Liver (tissue), 9 donors: ENCODE results near the gene IL26. TPM values are rescaled to one million over a fixed set of nuclear protein-coding genes. Genes with fewer than 3 reads are reported as not detected.

Source experiments
- DNase-seq: peaks from one replicate; pipeline ENCODE4 v3.0.0-alpha.2; 2017; ENCODE audit warnings: low spot score
- H3K27ac ChIP-seq, 2 donors: one replicate each; pipeline ENCODE4 v1.7.0; 2013; ENCODE audit warnings: inconsistent platforms in 2 of 2, low read length in 2 of 2, control low read depth in 1 of 2, low read depth in 1 of 2, mild to moderate bottlenecking in 1 of 2
- H3K27me3 ChIP-seq, 4 donors: one replicate each; pipeline versions ENCODE4 v1.6.1 to v1.7.0; 2013; ENCODE audit warnings: low read length in 3 of 4, inconsistent platforms in 1 of 4, mild to moderate bottlenecking in 1 of 4, moderate library complexity in 1 of 4; ENCODE audit not compliant: control insufficient read depth in 4 of 4, insufficient read depth in 4 of 4
- H3K36me3 ChIP-seq, 4 donors: one replicate each; pipeline versions ENCODE4 v1.6.1 to v1.7.0; 2013; ENCODE audit warnings: low read length in 3 of 4, mild to moderate bottlenecking in 3 of 4, low read depth in 1 of 4, moderate library complexity in 1 of 4; ENCODE audit not compliant: control insufficient read depth in 4 of 4, insufficient read depth in 3 of 4
- H3K4me1 ChIP-seq, 4 donors: one replicate each; pipeline versions ENCODE4 v1.6.1 to v1.7.0; 2013; ENCODE audit warnings: low read length in 3 of 4, mild to moderate bottlenecking in 3 of 4, moderate library complexity in 1 of 4; ENCODE audit not compliant: control insufficient read depth in 4 of 4, insufficient read depth in 4 of 4
- H3K4me3 ChIP-seq, 3 donors: one replicate each; pipeline versions ENCODE4 v1.6.1 to v1.7.0; 2013; ENCODE audit warnings: low read length in 3 of 3, control low read depth in 1 of 3, low read depth in 1 of 3, mild to moderate bottlenecking in 1 of 3
- H3K9ac ChIP-seq, 2 donors: one replicate each; pipeline ENCODE4 v1.7.0; 2013; ENCODE audit warnings: low read length in 2 of 2, mild to moderate bottlenecking in 2 of 2, moderate library complexity in 2 of 2, control low read depth in 1 of 2, low read depth in 1 of 2
- H3K9me3 ChIP-seq, 4 donors: one replicate each; pipeline versions ENCODE4 v1.6.1 to v1.7.0; 2013; ENCODE audit warnings: low read length in 3 of 4; ENCODE audit not compliant: control insufficient read depth in 4 of 4
- ATF3 ChIP-seq: IDR thresholded peaks from 2 replicates; pipeline ENCODE4 v1.6.1; 2016; ENCODE audit warnings: antibody characterized with exemption
- CTCF ChIP-seq: fragments of 150-350 bp; IDR thresholded peaks from 2 replicates; pipeline ENCODE4 v1.5.1; 2017; ENCODE audit warnings: improper control_type of control experiment, low read depth, low read length; ENCODE audit not compliant: missing input control
- EGR1 ChIP-seq, 2 donors: IDR thresholded peaks; 2 replicates each; pipeline ENCODE4 v1.6.1; 2016 to 2018; ENCODE audit warnings: antibody characterized with exemption in 2 of 2, low read depth in 2 of 2
- FOXA1 ChIP-seq: IDR thresholded peaks from 2 replicates; pipeline ENCODE4 v1.6.1; 2016; ENCODE audit warnings: antibody characterized with exemption
- FOXA2 ChIP-seq: IDR thresholded peaks from 2 replicates; pipeline ENCODE4 v1.6.1; 2016; ENCODE audit warnings: antibody characterized with exemption
- GABPA ChIP-seq, 2 donors: IDR thresholded peaks in 1 of 2; conservative IDR thresholded peaks in 1 of 2; 2 replicates each; pipeline ENCODE4 v1.6.1; 2016; ENCODE audit warnings: antibody characterized with exemption in 2 of 2, mild to moderate bottlenecking in 1 of 2, moderate library complexity in 1 of 2
- HNF4A ChIP-seq, 2 donors: conservative IDR thresholded peaks; 2 replicates each; pipeline ENCODE4 v1.6.1; 2016; ENCODE audit warnings: antibody characterized with exemption in 2 of 2, mild to moderate bottlenecking in 2 of 2
- HNF4G ChIP-seq: IDR thresholded peaks from 2 replicates; pipeline ENCODE4 v1.6.1; 2016; ENCODE audit warnings: antibody characterized with exemption
- JUND ChIP-seq, 2 donors: IDR thresholded peaks; 2 replicates each; pipeline ENCODE4 v1.6.1; 2016; ENCODE audit warnings: antibody characterized with exemption in 2 of 2
- MAX ChIP-seq: IDR thresholded peaks from 2 replicates; pipeline ENCODE4 v1.6.1; 2016; ENCODE audit warnings: antibody characterized with exemption
- NR2F2 ChIP-seq: IDR thresholded peaks from 2 replicates; pipeline ENCODE4 v1.6.1; 2016; ENCODE audit warnings: antibody characterized with exemption
- RAD21 ChIP-seq, 2 donors: IDR thresholded peaks; 2 replicates each; pipeline ENCODE4 v1.6.1; 2016; ENCODE audit warnings: antibody characterized with exemption in 2 of 2, mild to moderate bottlenecking in 2 of 2
- RXRA ChIP-seq, 2 donors: IDR thresholded peaks; 2 replicates each; pipeline ENCODE4 v1.6.1; 2017 to 2018; ENCODE audit warnings: antibody characterized with exemption in 2 of 2, mild to moderate bottlenecking in 1 of 2
- SP1 ChIP-seq: IDR thresholded peaks from 2 replicates; pipeline ENCODE4 v1.6.1; 2018; ENCODE audit warnings: antibody characterized with exemption, mild to moderate bottlenecking
- TAF1 ChIP-seq: conservative IDR thresholded peaks from 2 replicates; pipeline ENCODE4 v1.6.1; 2016; ENCODE audit warnings: antibody characterized with exemption, mild to moderate bottlenecking
- YY1 ChIP-seq: IDR thresholded peaks from 2 replicates; pipeline ENCODE4 v1.6.1; 2016; ENCODE audit warnings: antibody characterized with exemption, mild to moderate bottlenecking
- ZBTB33 ChIP-seq: IDR thresholded peaks from 2 replicates; pipeline ENCODE4 v1.6.1; 2016; ENCODE audit warnings: antibody characterized with exemption
- WGBS: extraction: QIAGEN DNeasy Blood & Tissue Kit; methylation state at CpG from one replicate; pipeline ENCODE4 v1.1.7; 2013; 5-methylcytosine and 5-hydroxymethylcytosine counted together
- polyA plus RNA-seq, 2 donors: library from polyadenylated mRNA; stranded (reverse) in 1 of 2; unstranded in 1 of 2; fragments of 200-250 nt in 1 of 2; fragments of >200 nt in 1 of 2; fragmentation: Nextera tagmentation in 1 of 2; extraction: Ambion mirVana in 1 of 2; gene quantifications; one replicate each; pipeline versions ENCODE4 v1.2.1 to v1.2.3, GENCODE V29; 2013 to 2015
- total RNA-seq, 2 donors: library from RNA; depleted of rRNA; stranded (reverse); fragments of >200 nt; gene quantifications; one replicate each; pipeline ENCODE4 v1.2.3, GENCODE V29; 2014
- donor health status: healthy.
- donor health status: healthy.
- donor health status: healthy.
- donor health status: healthy.
- donor health status: healthy.

The IL26 gene
- total and polyA plus RNA-seq, 4 donors, result not detected

- no peak overlapping the region for H3K4me3 ChIP-seq
- no peaks in the 10 kb centered on the region for H3K9me3 ChIP-seq
- no peak for DNase-seq
- H3K4me1 ChIP-seq, result no peaks in the 10 kb centered on the region
- no peak for TF ChIP-seq RXRA (IDR thresholded peaks at IDR 0.05)
- no peak overlapping the region for H3K27ac ChIP-seq
- H3K9ac ChIP-seq, result no peak overlapping the region
- H3K36me3 ChIP-seq, result no peaks in the 10 kb centered on the region
- peaks cover 0 to 7% (median 0%) of the 10 kb centered on the region in 4 donors for H3K27me3 ChIP-seq
Observed at GRCh38 chr12:68207276-68207675, 18.3 kb downstream of the IL26 start.

GRCh38 chr12:68206446-68206845 is 19.2 kb downstream of the IL26 start:
- peaks cover 0 to 7% (median 0%) of the 10 kb centered on the region in 4 donors for H3K27me3 ChIP-seq
- no peak overlapping the region for H3K4me3 ChIP-seq
- 19% methylated on average over 1 of the region's 1 CpG for WGBS
- H3K9ac ChIP-seq, result no peak overlapping the region
- no peak for DNase-seq
- H3K27ac ChIP-seq, result no peak overlapping the region
- no peaks in the 10 kb centered on the region for H3K9me3 ChIP-seq
- TF ChIP-seq EGR1 (IDR thresholded peaks at IDR 0.05; ENCODE audit: low read depth in 2 of 2), result no peak
- no peak for TF ChIP-seq YY1
- TF ChIP-seq CTCF, result no peak
- H3K36me3 ChIP-seq, result no peaks in the 10 kb centered on the region
- H3K4me1 ChIP-seq, result no peaks in the 10 kb centered on the region

- 28% methylated on average over 5 of the region's 5 CpGs for WGBS
- Histone ChIP-seq H3K27ac (no peak overlapping the region), H3K36me3 (no peaks in the 10 kb centered on the region), H3K4me3 (no peak overlapping the region), H3K27me3 (peaks cover 0 to 7% (median 0%) of the 10 kb centered on the region in 4 donors), H3K9me3 (no peaks in the 10 kb centered on the region), H3K9ac (no peak overlapping the region), H3K4me1 (no peaks in the 10 kb centered on the region)
- TF ChIP-seq FOXA1 (no peak), FOXA2 (no peak), HNF4A (conservative IDR thresholded peaks at IDR 0.05) (no peak), ATF3 (no peak), HNF4G (no peak), EGR1 (IDR thresholded peaks at IDR 0.05; ENCODE audit: low read depth in 2 of 2) (no peak)
- no peak for DNase-seq
Observed at GRCh38 chr12:68203460-68203875, 22.1 kb downstream of the IL26 start.

- H3K4me3 ChIP-seq, result no peak overlapping the region
- H3K27me3 ChIP-seq, result peaks cover 0 to 2% (median 0%) of the 10 kb centered on the region in 4 donors
- H3K4me1 ChIP-seq, result no peaks in the 10 kb centered on the region
- H3K9me3 ChIP-seq, result no peaks in the 10 kb centered on the region
- H3K27ac ChIP-seq, result no peak overlapping the region
- no peak overlapping the region for H3K9ac ChIP-seq
- 76% methylated on average over 2 of the region's 2 CpGs for WGBS
- DNase-seq, result no peak
- no peaks in the 10 kb centered on the region for H3K36me3 ChIP-seq
- TF ChIP-seq JUND (IDR thresholded peaks at IDR 0.05), result no peak
- TF ChIP-seq SP1, result no peak
- TF ChIP-seq RAD21 (IDR thresholded peaks at IDR 0.05), result no peak
- TF ChIP-seq ZBTB33, result no peak
- TF ChIP-seq HNF4A (conservative IDR thresholded peaks at IDR 0.05), result no peak
- no peak for TF ChIP-seq TAF1
- no peak for TF ChIP-seq FOXA1
- TF ChIP-seq RXRA (IDR thresholded peaks at IDR 0.05), result no peak
- no peak for TF ChIP-seq HNF4G
- no peak for TF ChIP-seq CTCF
- TF ChIP-seq NR2F2, result no peak
- TF ChIP-seq EGR1 (IDR thresholded peaks at IDR 0.05; ENCODE audit: low read depth in 2 of 2), result no peak
- no peak for TF ChIP-seq ATF3
- no peak for TF ChIP-seq MAX
- no peak for TF ChIP-seq FOXA2
- no peak for TF ChIP-seq GABPA (IDR thresholded peaks at IDR 0.05 in 1 of 2, conservative IDR thresholded peaks at IDR 0.05 in 1 of 2)
Observed at GRCh38 chr12:68200854-68201253, 24.8 kb downstream of the IL26 start.
